H1 (cell line): ENCODE measurements around the gene TMEM150A.
"Not testable (repeated sequence)": the region's sequence is repeated elsewhere in the genome, so short reads cannot be mapped to it uniquely, and the experiment has no call there.

Experiments used
- ATF3 ChIP-seq: IDR thresholded peaks from 2 replicates; pipeline ENCODE4 v1.6.1; 2011; ENCODE audit warnings: low read depth, mild to moderate bottlenecking, low read length; ENCODE audit not compliant: insufficient read depth
- BACH1 ChIP-seq: IDR thresholded peaks from 2 replicates; pipeline ENCODE4 v1.6.1; 2012; ENCODE audit warnings: low read length, improper control_type of control experiment
- CTCF ChIP-seq, 3 experiments: IDR thresholded peaks; 1 replicate in 2 of 3; 2 replicates in 1 of 3; pipeline versions ENCODE4 v1.5.1 to v1.6.1; 2011; ENCODE audit warnings: low read length in 3 of 3, mild to moderate bottlenecking in 3 of 3, inconsistent platforms in 2 of 3, low read depth in 1 of 3, moderate library complexity in 1 of 3; ENCODE audit not compliant: insufficient read depth in 1 of 3; ENCODE audit errors: control extremely low read depth in 1 of 3
- EZH2 ChIP-seq: fragments of 200-600 bp; sonication (generic); IDR thresholded peaks from 2 replicates; pipeline ENCODE4 v1.7.1; 2012; ENCODE audit warnings: low read depth, mild to moderate bottlenecking, moderate library complexity, low read length, inconsistent platforms; ENCODE audit not compliant: severe bottlenecking
- POLR2AphosphoS5 ChIP-seq: IDR thresholded peaks from 2 replicates; pipeline ENCODE4 v1.6.1; 2011; ENCODE audit warnings: low read depth, low read length
- TAF1 ChIP-seq: IDR thresholded peaks from 2 replicates; pipeline ENCODE4 v1.6.1; 2011; ENCODE audit warnings: mild to moderate bottlenecking, low read depth, low read length
- ZNF274 ChIP-seq: IDR thresholded peaks from 2 replicates; pipeline ENCODE4 v1.7.0; 2012; ENCODE audit warnings: low read length, borderline replicate concordance; ENCODE audit errors: extremely low read depth

GRCh38 chr2:85604133-85604444 is 1.6 kb upstream of the TMEM150A start:
- not testable (repeated sequence) for TF ChIP-seq CTCF (IDR thresholded peaks at IDR 0.05; ENCODE audit: control extremely low read depth in 1 of 3, insufficient read depth in 1 of 3, low read depth in 1 of 3, low read length in 3 of 3); BACH1; ATF3; ZNF274; EZH2; TAF1; POLR2AphosphoS5
